H1 (cell line): ENCODE data around the gene KRTAP11-1. TPM values are rescaled to one million over a fixed set of nuclear protein-coding genes. Genes with fewer than 3 reads are reported as not detected.

Experiments used
- CTCF ChIA-PET: fragments of 300-600 bp; sonication (Branson Sonifier 250); formaldehyde crosslinking; loops from one replicate; lab custom pipeline; 2021; ENCODE audit not compliant: partially characterized antibody; lab: Charles Lee
- POLR2A ChIA-PET: fragments of 300-600 bp; sonication (Branson Sonifier 250); formaldehyde crosslinking; loops from one replicate; lab custom pipeline; 2021; ENCODE audit warnings: inconsistent platforms; ENCODE audit not compliant: partially characterized antibody; lab: Charles Lee
- DNase-seq, 2 experiments: peaks; one replicate each; pipeline versions ENCODE4 v3.0.0 to v3.0.0-alpha.2; 2010 to 2022; ENCODE audit warnings: low spot score in 2 of 2, low read depth in 1 of 2, mixed read lengths in 1 of 2
- FAIRE-seq: peaks from 2 replicates; lab custom pipeline; 2011; peaks lifted over from hg19 to GRCh38; lab: Jason Lieb, UNC
- H2AFZ ChIP-seq: 2 replicates; pipeline ENCODE4 v1.8.1; 2012; ENCODE audit warnings: low read length, inconsistent platforms
- H2AK5ac ChIP-seq: 2 replicates; pipeline ENCODE4 v1.6.1; 2013; ENCODE audit warnings: low read depth, low read length
- H2BK120ac ChIP-seq: replicated peaks from 2 replicates; pipeline ENCODE3; 2013; ENCODE audit warnings: low read depth, low read length, inconsistent platforms
- H2BK12ac ChIP-seq: 2 replicates; pipeline ENCODE4 v1.6.1; 2013; ENCODE audit warnings: low read depth, low read length
- H2BK15ac ChIP-seq: 2 replicates; pipeline ENCODE4 v1.6.1; 2013; ENCODE audit warnings: low read length
- H2BK20ac ChIP-seq: 2 replicates; pipeline ENCODE4 v1.6.1; 2013; ENCODE audit warnings: low read length
- H2BK5ac ChIP-seq: 2 replicates; pipeline ENCODE4 v1.6.1; 2013; ENCODE audit warnings: low read depth, low read length
- H3K14ac ChIP-seq: 2 replicates; pipeline ENCODE4 v1.6.1; 2013; ENCODE audit warnings: inconsistent platforms; ENCODE audit not compliant: insufficient read length
- H3K18ac ChIP-seq: 2 replicates; pipeline ENCODE4 v1.6.1; 2013; ENCODE audit warnings: low read length; ENCODE audit errors: extremely low read depth
- H3K23ac ChIP-seq: 2 replicates; pipeline ENCODE4 v1.6.1; 2013; ENCODE audit warnings: inconsistent platforms; ENCODE audit not compliant: insufficient read length
- H3K23me2 ChIP-seq: 2 replicates; pipeline ENCODE4 v1.6.1; 2013; ENCODE audit warnings: low read depth, low read length
- H3K27ac ChIP-seq: 2 replicates; pipeline ENCODE4 v1.6.1; 2011; ENCODE audit warnings: low read depth, low read length, inconsistent platforms
- H3K27me3 ChIP-seq, 4 experiments: replicated peaks in 1 of 4; 1 replicate in 1 of 4; 2 replicates in 3 of 4; pipeline versions ENCODE4 v1.6.1 to v1.8.1; 2011 to 2013; ENCODE audit warnings: low read length in 3 of 4, mild to moderate bottlenecking in 3 of 4, inconsistent platforms in 2 of 4, mixed read lengths in 2 of 4, moderate library complexity in 1 of 4; ENCODE audit not compliant: control insufficient read depth in 3 of 4, insufficient read depth in 3 of 4; ENCODE audit errors: extremely low read depth in 1 of 4
- H3K36me3 ChIP-seq, 4 experiments: 2 replicates each; pipeline versions ENCODE4 v1.6.1 to v1.8.1; 2011 to 2013; ENCODE audit warnings: mild to moderate bottlenecking in 4 of 4, low read length in 3 of 4, moderate library complexity in 2 of 4, control low read depth in 1 of 4, inconsistent platforms in 1 of 4; ENCODE audit not compliant: insufficient read depth in 4 of 4, control insufficient read depth in 2 of 4
- H3K4ac ChIP-seq: replicated peaks from 2 replicates; pipeline ENCODE3; 2013; ENCODE audit warnings: low read length, low read depth, mixed read lengths, inconsistent platforms; ENCODE audit not compliant: insufficient read length
- H3K4me1 ChIP-seq, 4 experiments: replicated peaks in 1 of 4; 1 replicate in 1 of 4; 2 replicates in 3 of 4; pipeline versions ENCODE4 v1.6.1 to v1.8.1; 2011 to 2013; ENCODE audit warnings: low read length in 3 of 4, inconsistent platforms in 2 of 4, mixed read lengths in 1 of 4; ENCODE audit not compliant: insufficient read depth in 4 of 4, control insufficient read depth in 3 of 4
- H3K4me2 ChIP-seq, 2 experiments: 2 replicates each; pipeline versions ENCODE4 v1.6.1 to v1.8.1; 2011 to 2013; ENCODE audit warnings: low read depth in 2 of 2, low read length in 2 of 2, control low read depth in 1 of 2, inconsistent platforms in 1 of 2, mild to moderate bottlenecking in 1 of 2; ENCODE audit not compliant: insufficient read depth in 1 of 2
- H3K4me3 ChIP-seq, 4 experiments: fragments of 200-600, 300-600 bp in 1 of 4; sonication (generic), shearing (Covaris generic), sonication (Bioruptor Twin) in 1 of 4; 2 replicates each; pipeline versions ENCODE4 v1.5.1 to v1.8.1; 2011 to 2016; ENCODE audit warnings: low read length in 4 of 4, low read depth in 3 of 4, control low read depth in 2 of 4, inconsistent platforms in 2 of 4, mild to moderate bottlenecking in 2 of 4, mixed read lengths in 1 of 4, moderate library complexity in 1 of 4; ENCODE audit not compliant: insufficient read depth in 2 of 4; ENCODE audit errors: extremely low read depth in 1 of 4
- H3K56ac ChIP-seq: replicated peaks from 2 replicates; pipeline ENCODE3; 2013; ENCODE audit warnings: low read depth, mild to moderate bottlenecking, mixed read lengths, low read length, inconsistent platforms; ENCODE audit not compliant: insufficient read length
- H3K79me1 ChIP-seq: 2 replicates; pipeline ENCODE4 v1.6.1; 2013; ENCODE audit warnings: low read depth, low read length, control low read depth
- H3K79me2 ChIP-seq, 2 experiments: 2 replicates each; pipeline versions ENCODE4 v1.6.1 to v1.8.1; 2012 to 2013; ENCODE audit warnings: low read length in 2 of 2, mild to moderate bottlenecking in 2 of 2, inconsistent platforms in 1 of 2; ENCODE audit not compliant: insufficient read depth in 2 of 2, control insufficient read depth in 1 of 2
- H3K9ac ChIP-seq, 4 experiments: replicated peaks in 1 of 4; 1 replicate in 1 of 4; 2 replicates in 3 of 4; pipeline versions ENCODE4 v1.6.1 to v1.8.1; 2011 to 2013; ENCODE audit warnings: low read depth in 3 of 4, low read length in 3 of 4, control low read depth in 2 of 4, mild to moderate bottlenecking in 2 of 4, moderate library complexity in 2 of 4, inconsistent platforms in 1 of 4; ENCODE audit errors: extremely low read depth in 1 of 4
- H3K9me3 ChIP-seq, 2 experiments: 2 replicates each; pipeline versions ENCODE4 v1.6.1 to v1.8.1; 2012 to 2013; ENCODE audit warnings: mild to moderate bottlenecking in 2 of 2, moderate library complexity in 2 of 2, control low read depth in 1 of 2, inconsistent platforms in 1 of 2, low read depth in 1 of 2, low read length in 1 of 2, mixed read lengths in 1 of 2; ENCODE audit not compliant: insufficient read depth in 2 of 2
- H4K20me1 ChIP-seq, 2 experiments: replicated peaks in 1 of 2; 2 replicates each; pipeline versions ENCODE3 to v1.8.1; 2011 to 2013; ENCODE audit warnings: inconsistent platforms in 2 of 2, low read length in 2 of 2, mild to moderate bottlenecking in 1 of 2; ENCODE audit not compliant: insufficient read depth in 2 of 2, control insufficient read depth in 1 of 2
- H4K5ac ChIP-seq: 2 replicates; pipeline ENCODE4 v1.6.1; 2013; ENCODE audit warnings: low read length, low read depth, mixed read lengths, inconsistent platforms; ENCODE audit not compliant: insufficient read length
- H4K8ac ChIP-seq: 2 replicates; pipeline ENCODE4 v1.8.0; 2013; ENCODE audit warnings: mild to moderate bottlenecking, moderate library complexity, low read length, inconsistent platforms; ENCODE audit not compliant: insufficient read depth; ENCODE audit errors: extremely low read depth
- H4K91ac ChIP-seq: replicated peaks from 2 replicates; pipeline ENCODE3; 2013; ENCODE audit warnings: low read length, mixed read lengths, inconsistent platforms; ENCODE audit not compliant: insufficient read length
- KDM5A ChIP-seq: fragments of 200-600 bp; IDR thresholded peaks from 2 replicates; pipeline ENCODE4 v1.7.1; 2012; ENCODE audit warnings: mild to moderate bottlenecking, low read length, inconsistent platforms, mixed read lengths
- RAD21 ChIP-seq, 2 experiments: IDR thresholded peaks in 1 of 2; conservative IDR thresholded peaks in 1 of 2; 2 replicates each; pipeline ENCODE4 v1.6.1; 2011; ENCODE audit warnings: low read depth in 2 of 2, low read length in 2 of 2, improper control_type of control experiment in 1 of 2, inconsistent platforms in 1 of 2, mild to moderate bottlenecking in 1 of 2, moderate library complexity in 1 of 2
- polyA plus RNA-seq, 7 experiments: library from polyadenylated mRNA; depleted of rRNA in 3 of 7; stranded (reverse) in 5 of 7; unstranded in 2 of 7; fragments of >200 nt in 5 of 7; fragments of 200-250 nt in 2 of 7; gene quantifications; 1 replicate in 5 of 7; 2 replicates in 1 of 7; 4 replicates in 1 of 7; pipeline versions ENCODE4 v1.2.1 to v1.2.3, GENCODE V29; 2011 to 2013; ENCODE audit warnings: missing spikeins in 2 of 7, mixed read lengths in 2 of 7
- total RNA-seq: library from RNA; stranded (reverse); fragmentation: NEBNext Ultra II Directional; extraction: Animal tissue kit (Norgen Biotek cat#: 25700); gene quantifications from 2 replicates; pipeline ENCODE4 v1.2.1, GENCODE V29; 2021
- TF ChIP-seq, protein P1 (sequence below), 3 experiments: IDR thresholded peaks; 1 replicate in 2 of 3; 2 replicates in 1 of 3; pipeline versions ENCODE4 v1.5.1 to v1.6.1; 2011; ENCODE audit warnings: low read length in 3 of 3, mild to moderate bottlenecking in 3 of 3, inconsistent platforms in 2 of 3, low read depth in 1 of 3, moderate library complexity in 1 of 3; ENCODE audit not compliant: insufficient read depth in 1 of 3; ENCODE audit errors: control extremely low read depth in 1 of 3

KRTAP11-1 gene
- total and polyA plus RNA-seq, 2 of the 8 experiments (the other 6 are each of a cell fraction or from before 2014, with no cell fraction given), result not detected

DNA sequence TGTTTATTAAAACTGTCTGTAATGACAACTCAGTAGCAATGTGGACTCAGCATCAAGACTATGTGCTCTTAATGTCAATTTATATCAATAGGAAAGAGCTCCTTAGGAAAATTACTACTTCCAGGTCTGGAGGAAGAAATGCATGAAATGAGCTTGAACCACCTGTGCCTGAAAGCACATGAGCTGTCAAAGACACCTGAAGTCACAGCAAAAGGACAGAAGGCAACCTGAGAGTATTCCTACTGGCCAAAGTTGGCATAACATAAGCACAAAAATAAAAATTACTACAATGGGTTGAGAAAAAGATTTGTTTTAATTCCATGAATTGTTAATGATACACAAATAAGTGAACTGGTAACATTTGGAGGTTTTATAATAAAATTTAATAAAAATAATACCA is 38.4 kb downstream of the KRTAP11-1 start:
- Histone ChIP-seq H3K4ac (no peak overlapping the region), H3K56ac (no peak overlapping the region), H4K91ac (no peak overlapping the region), H2BK15ac (no peak overlapping the region), H3K14ac (no peak overlapping the region), H3K23ac (no peak overlapping the region), H4K20me1 (no peaks in the 10 kb centered on the region), H4K8ac (no peak overlapping the region), H3K23me2 (no peaks in the 10 kb centered on the region), H3K36me3 (no peaks in the 10 kb centered on the region), H3K18ac (no peak overlapping the region), H3K79me2 (no peaks in the 10 kb centered on the region), H2AK5ac (no peak overlapping the region), H3K27me3 (no peaks in the 10 kb centered on the region), H3K4me3 (no peak overlapping the region), H2BK20ac (no peak overlapping the region), H4K5ac (no peak overlapping the region), H3K79me1 (no peaks in the 10 kb centered on the region), H2BK120ac (no peak overlapping the region), H3K4me2 (no peak overlapping the region), H3K4me1 (no peaks in the 10 kb centered on the region), H2BK5ac (no peak overlapping the region), H3K9me3 (no peaks in the 10 kb centered on the region), H3K27ac (no peak overlapping the region), H2AFZ (no peak overlapping the region), H3K9ac (no peak overlapping the region), H2BK12ac (no peak overlapping the region)
- POLR2A ChIA-PET, result no interaction called here
- TF ChIP-seq RAD21 (IDR thresholded peaks at IDR 0.05 in 1 of 2, conservative IDR thresholded peaks at IDR 0.05 in 1 of 2; ENCODE audit: low read depth in 2 of 2, low read length in 2 of 2), result 0 out of 4 replicates have a peak, but pooled peaks of 1 of the 2 experiments have one; percentile 3
- TF ChIP-seq KDM5A, result no peak
- TF ChIP-seq, protein P1, sequence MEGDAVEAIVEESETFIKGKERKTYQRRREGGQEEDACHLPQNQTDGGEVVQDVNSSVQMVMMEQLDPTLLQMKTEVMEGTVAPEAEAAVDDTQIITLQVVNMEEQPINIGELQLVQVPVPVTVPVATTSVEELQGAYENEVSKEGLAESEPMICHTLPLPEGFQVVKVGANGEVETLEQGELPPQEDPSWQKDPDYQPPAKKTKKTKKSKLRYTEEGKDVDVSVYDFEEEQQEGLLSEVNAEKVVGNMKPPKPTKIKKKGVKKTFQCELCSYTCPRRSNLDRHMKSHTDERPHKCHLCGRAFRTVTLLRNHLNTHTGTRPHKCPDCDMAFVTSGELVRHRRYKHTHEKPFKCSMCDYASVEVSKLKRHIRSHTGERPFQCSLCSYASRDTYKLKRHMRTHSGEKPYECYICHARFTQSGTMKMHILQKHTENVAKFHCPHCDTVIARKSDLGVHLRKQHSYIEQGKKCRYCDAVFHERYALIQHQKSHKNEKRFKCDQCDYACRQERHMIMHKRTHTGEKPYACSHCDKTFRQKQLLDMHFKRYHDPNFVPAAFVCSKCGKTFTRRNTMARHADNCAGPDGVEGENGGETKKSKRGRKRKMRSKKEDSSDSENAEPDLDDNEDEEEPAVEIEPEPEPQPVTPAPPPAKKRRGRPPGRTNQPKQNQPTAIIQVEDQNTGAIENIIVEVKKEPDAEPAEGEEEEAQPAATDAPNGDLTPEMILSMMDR (IDR thresholded peaks at IDR 0.05; ENCODE audit: control extremely low read depth in 1 of 3, insufficient read depth in 1 of 3, low read depth in 1 of 3, low read length in 3 of 3), result peak in 1 of 3 experiments; percentile 27; a peak in 1 of 4 replicates
- no peak for DNase-seq
- CTCF ChIA-PET, result interaction anchor here (0.6 to 3.7 kb wide), 7 partner anchors 8 to 449 kb away, joined by 3 to 28 read pairs (median 5); no protein-coding TSS in a partner anchor
- FAIRE-seq, result no peak
